HepG2 (cell line): ENCODE measurements around the gene RRBP1. TPM values are rescaled to one million over a fixed set of nuclear protein-coding genes. Genes with fewer than 3 reads are reported as not detected.

Source experiments
- CAMTA2 ChIP-seq: sonication (generic); formaldehyde crosslinking; IDR thresholded peaks from 2 replicates; pipeline ENCODE4 v1.4.0; 2020; ENCODE audit warnings: mild to moderate bottlenecking, missing genetic modification reagents, borderline replicate concordance
- KLF13 ChIP-seq: sonication (generic); formaldehyde crosslinking; IDR thresholded peaks from 2 replicates; pipeline ENCODE4 v1.4.0; 2020; ENCODE audit warnings: mild to moderate bottlenecking, missing genetic modification reagents
- RXRB ChIP-seq: IDR thresholded peaks from 2 replicates; pipeline ENCODE4 v1.6.1; 2016; ENCODE audit warnings: borderline replicate concordance, missing genetic modification reagents, missing compliant biosample characterization
- ZFY ChIP-seq: sonication (generic); formaldehyde crosslinking; IDR thresholded peaks from 2 replicates; pipeline ENCODE4 v1.4.0; 2020; ENCODE audit warnings: missing genetic modification reagents
- ZNF20 ChIP-seq: sonication (generic); formaldehyde crosslinking; IDR thresholded peaks from 2 replicates; pipeline ENCODE4 v1.4.0; 2020; ENCODE audit warnings: mild to moderate bottlenecking, moderate library complexity, missing genetic modification reagents
- polyA plus RNA-seq, 8 experiments: library from polyadenylated mRNA; depleted of rRNA in 3 of 8; stranded (reverse) in 7 of 8; unstranded in 1 of 8; fragments of >200 nt; fragmentation: Illumina TruSeq in 4 of 8; extraction: Trizol in 4 of 8; gene quantifications; 2 replicates each; pipeline versions ENCODE4 v1.2.1 to v1.2.3, GENCODE V29; 2011 to 2016; ENCODE audit warnings: low read depth in 4 of 8, missing spikeins in 1 of 8, mixed read lengths in 1 of 8; ENCODE audit not compliant: insufficient read depth in 1 of 8
- total RNA-seq, 5 experiments: library from RNA; depleted of rRNA; stranded (reverse); fragments of >200 nt; fragmentation: Illumina TruSeq; extraction: Trizol; gene quantifications; 2 replicates each; pipeline ENCODE4 v1.2.3, GENCODE V29; 2016; ENCODE audit warnings: low read depth in 1 of 5
- TF ChIP-seq, protein P1 (sequence below): sonication (generic); formaldehyde crosslinking; IDR thresholded peaks from 2 replicates; pipeline ENCODE4 v1.5.1; 2020; ENCODE audit warnings: mild to moderate bottlenecking, missing genetic modification reagents, moderate library complexity
- TF ChIP-seq, protein P2 (sequence below): sonication (generic); formaldehyde crosslinking; IDR thresholded peaks from 2 replicates; pipeline ENCODE4 v1.4.0; 2020; ENCODE audit warnings: mild to moderate bottlenecking, missing genetic modification reagents
- TF ChIP-seq, protein P3 (sequence below): sonication (generic); formaldehyde crosslinking; IDR thresholded peaks from 2 replicates; pipeline ENCODE4 v1.4.0; 2020; ENCODE audit warnings: missing genetic modification reagents, borderline replicate concordance

The RRBP1 gene
- total and polyA plus RNA-seq, 2 of the 13 experiments (the other 11 are each of a cell fraction or from before 2014, with no cell fraction given): 150 to 222 TPM

DNA sequence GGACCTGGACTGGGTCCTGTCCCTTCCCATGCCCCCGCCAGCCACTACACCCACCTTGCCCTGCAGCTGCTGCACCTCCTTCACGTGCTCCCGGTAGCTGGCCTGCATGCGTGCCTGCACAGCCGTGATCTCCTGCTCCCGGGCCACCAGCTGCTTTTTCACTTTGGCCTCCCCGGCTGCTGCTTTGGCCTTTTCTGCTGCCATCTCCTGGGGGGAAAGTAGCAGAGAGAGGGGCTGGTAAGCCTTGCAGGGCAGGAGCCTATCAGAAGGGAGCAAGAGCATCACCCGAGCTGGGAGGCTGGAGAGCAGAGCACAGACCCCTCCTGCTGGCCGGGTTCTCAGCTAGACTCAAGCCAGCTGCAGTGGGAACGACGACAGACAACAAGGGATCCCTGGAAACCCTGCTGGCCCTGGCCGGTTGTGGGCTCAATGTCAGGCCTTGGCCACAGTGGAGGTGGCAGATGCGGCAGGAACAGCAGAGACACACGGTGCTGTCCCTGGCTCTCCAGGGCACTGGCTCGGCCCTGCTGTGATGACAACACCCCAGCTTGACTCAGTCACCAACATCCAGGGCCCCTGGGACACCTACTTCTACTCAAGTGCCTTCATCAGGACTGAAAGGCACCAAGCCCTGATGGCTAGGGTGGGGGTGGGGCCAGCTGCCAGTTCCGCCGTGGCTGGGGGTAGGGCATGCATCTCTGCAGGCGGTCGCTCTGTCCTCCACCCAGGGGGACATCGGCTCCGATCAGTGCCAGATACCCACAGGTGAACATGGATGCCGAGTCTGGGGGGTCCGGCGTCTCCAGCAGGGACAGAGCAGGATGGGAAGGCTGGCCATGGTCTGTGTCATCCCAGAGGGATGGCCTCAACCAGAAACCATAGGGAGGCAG is 45.3 kb downstream of the RRBP1 start (continued):
- TF ChIP-seq ZFY (no peak), ZNF20 (CRISPR knock-in tag) (no peak), KLF13 (no peak), CAMTA2 (CRISPR knock-in tag) (no peak), RXRB (CRISPR knock-in tag) (no peak)
- TF ChIP-seq, protein P1, sequence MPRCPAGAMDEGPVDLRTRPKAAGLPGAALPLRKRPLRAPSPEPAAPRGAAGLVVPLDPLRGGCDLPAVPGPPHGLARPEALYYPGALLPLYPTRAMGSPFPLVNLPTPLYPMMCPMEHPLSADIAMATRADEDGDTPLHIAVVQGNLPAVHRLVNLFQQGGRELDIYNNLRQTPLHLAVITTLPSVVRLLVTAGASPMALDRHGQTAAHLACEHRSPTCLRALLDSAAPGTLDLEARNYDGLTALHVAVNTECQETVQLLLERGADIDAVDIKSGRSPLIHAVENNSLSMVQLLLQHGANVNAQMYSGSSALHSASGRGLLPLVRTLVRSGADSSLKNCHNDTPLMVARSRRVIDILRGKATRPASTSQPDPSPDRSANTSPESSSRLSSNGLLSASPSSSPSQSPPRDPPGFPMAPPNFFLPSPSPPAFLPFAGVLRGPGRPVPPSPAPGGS (CRISPR knock-in tag): no peak
- TF ChIP-seq, protein P2, sequence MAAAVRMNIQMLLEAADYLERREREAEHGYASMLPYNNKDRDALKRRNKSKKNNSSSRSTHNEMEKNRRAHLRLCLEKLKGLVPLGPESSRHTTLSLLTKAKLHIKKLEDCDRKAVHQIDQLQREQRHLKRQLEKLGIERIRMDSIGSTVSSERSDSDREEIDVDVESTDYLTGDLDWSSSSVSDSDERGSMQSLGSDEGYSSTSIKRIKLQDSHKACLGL (CRISPR knock-in tag): no peak
- TF ChIP-seq, protein P3, sequence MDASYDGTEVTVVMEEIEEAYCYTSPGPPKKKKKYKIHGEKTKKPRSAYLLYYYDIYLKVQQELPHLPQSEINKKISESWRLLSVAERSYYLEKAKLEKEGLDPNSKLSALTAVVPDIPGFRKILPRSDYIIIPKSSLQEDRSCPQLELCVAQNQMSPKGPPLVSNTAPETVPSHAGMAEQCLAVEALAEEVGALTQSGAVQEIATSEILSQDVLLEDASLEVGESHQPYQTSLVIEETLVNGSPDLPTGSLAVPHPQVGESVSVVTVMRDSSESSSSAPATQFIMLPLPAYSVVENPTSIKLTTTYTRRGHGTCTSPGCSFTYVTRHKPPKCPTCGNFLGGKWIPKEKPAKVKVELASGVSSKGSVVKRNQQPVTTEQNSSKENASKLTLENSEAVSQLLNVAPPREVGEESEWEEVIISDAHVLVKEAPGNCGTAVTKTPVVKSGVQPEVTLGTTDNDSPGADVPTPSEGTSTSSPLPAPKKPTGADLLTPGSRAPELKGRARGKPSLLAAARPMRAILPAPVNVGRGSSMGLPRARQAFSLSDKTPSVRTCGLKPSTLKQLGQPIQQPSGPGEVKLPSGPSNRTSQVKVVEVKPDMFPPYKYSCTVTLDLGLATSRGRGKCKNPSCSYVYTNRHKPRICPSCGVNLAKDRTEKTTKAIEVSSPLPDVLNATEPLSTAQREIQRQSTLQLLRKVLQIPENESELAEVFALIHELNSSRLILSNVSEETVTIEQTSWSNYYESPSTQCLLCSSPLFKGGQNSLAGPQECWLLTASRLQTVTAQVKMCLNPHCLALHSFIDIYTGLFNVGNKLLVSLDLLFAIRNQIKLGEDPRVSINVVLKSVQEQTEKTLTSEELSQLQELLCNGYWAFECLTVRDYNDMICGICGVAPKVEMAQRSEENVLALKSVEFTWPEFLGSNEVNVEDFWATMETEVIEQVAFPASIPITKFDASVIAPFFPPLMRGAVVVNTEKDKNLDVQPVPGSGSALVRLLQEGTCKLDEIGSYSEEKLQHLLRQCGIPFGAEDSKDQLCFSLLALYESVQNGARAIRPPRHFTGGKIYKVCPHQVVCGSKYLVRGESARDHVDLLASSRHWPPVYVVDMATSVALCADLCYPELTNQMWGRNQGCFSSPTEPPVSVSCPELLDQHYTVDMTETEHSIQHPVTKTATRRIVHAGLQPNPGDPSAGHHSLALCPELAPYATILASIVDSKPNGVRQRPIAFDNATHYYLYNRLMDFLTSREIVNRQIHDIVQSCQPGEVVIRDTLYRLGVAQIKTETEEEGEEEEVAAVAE (CRISPR knock-in tag): no peak
